ENCODE data around the gene DTWD1. TPM values are rescaled to one million over a fixed set of nuclear protein-coding genes. Genes with fewer than 3 reads are reported as not detected.

The DTWD1 gene
- total and polyA plus RNA-seq, 12 donors, result 11.7 to 45.7 (median 22.2) TPM

GRCh38 chr15:49686599-49686998 is 65.8 kb downstream of the DTWD1 start:
- Histone ChIP-seq H3K4me1 (replicated peaks in 1 of 2) (no peaks in the 10 kb centered on the region), H3K36me3 (replicated peaks in 1 of 2) (no peaks in the 10 kb centered on the region), H3K9me3 (replicated peaks in 1 of 3) (no peaks in the 10 kb centered on the region), H3K27ac (no peak overlapping the region), H3K27me3 (no peaks in the 10 kb centered on the region), H3K4me3 (no peak overlapping the region)
- WGBS, 4 donors, result 23 to 41% (median 36%) methylated on average over 1 of the region's 1 CpG
- intact Hi-C loops (cut with DNase I), result no loop called here
- no peak for TF ChIP-seq POLR2A (IDR thresholded peaks at IDR 0.05)
- no peak for TF ChIP-seq CTCF (IDR thresholded peaks at IDR 0.05)
- peak in 1 of 7 donors; percentile 2 for DNase-seq

GRCh38 chr15:49688135-49688790 is 67.4 kb downstream of the DTWD1 start:
- Histone ChIP-seq H3K27me3 (no peaks in the 10 kb centered on the region), H3K4me1 (replicated peaks in 1 of 2) (no peaks in the 10 kb centered on the region), H3K4me3 (no peak overlapping the region), H3K27ac (no peak overlapping the region), H3K9me3 (replicated peaks in 1 of 3) (no peaks in the 10 kb centered on the region), H3K36me3 (replicated peaks in 1 of 2) (no peaks in the 10 kb centered on the region)
- 66 to 74% (median 69%) methylated on average over 3 of the region's 3 CpGs for WGBS, 4 donors
- no peak for DNase-seq
- TF ChIP-seq CTCF (IDR thresholded peaks at IDR 0.05), result no peak
- TF ChIP-seq POLR2A (IDR thresholded peaks at IDR 0.05), result no peak
- intact Hi-C loops (cut with DNase I), result no loop called here

- Histone ChIP-seq H3K4me3 (no peak overlapping the region), H3K36me3 (replicated peaks in 1 of 2) (no peaks in the 10 kb centered on the region), H3K27ac (no peak overlapping the region), H3K4me1 (replicated peaks in 1 of 2) (no peaks in the 10 kb centered on the region), H3K27me3 (no peaks in the 10 kb centered on the region), H3K9me3 (replicated peaks in 1 of 3) (no peaks in the 10 kb centered on the region)
- no peak for DNase-seq
- intact Hi-C loops (cut with DNase I), result no loop called here
- 44 to 71% (median 66%) methylated on average over 2 of the region's 2 CpGs for WGBS, 4 donors
- TF ChIP-seq POLR2A (IDR thresholded peaks at IDR 0.05) (no peak), CTCF (IDR thresholded peaks at IDR 0.05) (no peak)
These were observed 71.8 kb downstream of the DTWD1 start for GRCh38 chr15:49692514-49693090.

- DNase-seq, result no peak
- TF ChIP-seq CTCF (IDR thresholded peaks at IDR 0.05) (no peak), POLR2A (IDR thresholded peaks at IDR 0.05) (no peak)
- no peaks in the 10 kb centered on the region for H3K9me3 ChIP-seq (replicated peaks in 1 of 3)
- no peaks in the 10 kb centered on the region for H3K27me3 ChIP-seq
- H3K4me1 ChIP-seq (replicated peaks in 1 of 2), result no peaks in the 10 kb centered on the region
- no peak overlapping the region for H3K4me3 ChIP-seq
- no peak overlapping the region for H3K27ac ChIP-seq
- no peaks in the 10 kb centered on the region for H3K36me3 ChIP-seq (replicated peaks in 1 of 2)
- intact Hi-C loops (cut with DNase I), result no loop called here
These were observed 72.7 kb downstream of the DTWD1 start for GRCh38 chr15:49693498-49693897.
